Hematopoietic multipotent progenitor cell (in vitro differentiated cells): Measurements from ENCODE around the gene ZNF219. TPM values are rescaled to one million over a fixed set of nuclear protein-coding genes. Genes with fewer than 3 reads are reported as not detected.

Experiments
- DNase-seq, 3 donors: peaks; one replicate each; pipeline ENCODE4 v3.0.0-alpha.2; 2011 to 2015; ENCODE audit warnings: low read depth in 2 of 3, low spot score in 2 of 3
- total RNA-seq: library from RNA; depleted of rRNA; stranded (reverse); fragments of >200 nt; gene quantifications from one replicate; pipeline ENCODE4 v1.2.3, GENCODE V29; 2012

The ZNF219 gene
- total RNA-seq, 1 donor: 31.2 TPM

DNA sequence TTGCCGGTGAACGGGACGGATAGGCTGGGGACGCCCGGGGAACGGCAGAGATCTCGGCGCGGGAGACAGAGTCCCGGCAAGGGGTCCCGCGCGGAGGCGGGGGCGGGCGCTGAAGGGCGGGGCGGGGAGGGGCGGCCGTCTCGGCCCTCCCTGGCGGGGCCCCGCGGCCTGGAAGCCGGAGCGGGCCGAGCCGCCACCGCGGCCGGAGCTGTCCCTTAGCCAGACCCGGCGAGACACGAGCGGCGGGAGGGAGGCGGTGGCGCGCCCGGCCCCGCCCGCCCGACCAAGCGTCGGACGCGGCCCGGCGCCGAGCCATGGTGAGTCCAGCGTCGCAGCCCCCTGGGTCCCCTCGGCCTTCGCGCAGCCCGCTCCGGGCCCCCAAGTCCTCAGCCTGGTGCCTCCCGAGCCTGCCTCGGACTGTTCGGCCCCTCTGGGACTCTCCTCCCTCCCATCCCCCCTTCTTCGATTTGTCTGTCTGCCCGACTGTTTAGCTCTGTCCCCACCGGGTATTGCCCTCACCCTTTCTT lies 28.3 kb downstream of the ZNF219 start, which contains the start of gene ARHGEF40:
ARHGEF40 (plus strand) TSS at position 222 of the 527 bp plus-strand sequence; CDS start at position 315, 93 bp downstream.
- no peak for DNase-seq

DNA sequence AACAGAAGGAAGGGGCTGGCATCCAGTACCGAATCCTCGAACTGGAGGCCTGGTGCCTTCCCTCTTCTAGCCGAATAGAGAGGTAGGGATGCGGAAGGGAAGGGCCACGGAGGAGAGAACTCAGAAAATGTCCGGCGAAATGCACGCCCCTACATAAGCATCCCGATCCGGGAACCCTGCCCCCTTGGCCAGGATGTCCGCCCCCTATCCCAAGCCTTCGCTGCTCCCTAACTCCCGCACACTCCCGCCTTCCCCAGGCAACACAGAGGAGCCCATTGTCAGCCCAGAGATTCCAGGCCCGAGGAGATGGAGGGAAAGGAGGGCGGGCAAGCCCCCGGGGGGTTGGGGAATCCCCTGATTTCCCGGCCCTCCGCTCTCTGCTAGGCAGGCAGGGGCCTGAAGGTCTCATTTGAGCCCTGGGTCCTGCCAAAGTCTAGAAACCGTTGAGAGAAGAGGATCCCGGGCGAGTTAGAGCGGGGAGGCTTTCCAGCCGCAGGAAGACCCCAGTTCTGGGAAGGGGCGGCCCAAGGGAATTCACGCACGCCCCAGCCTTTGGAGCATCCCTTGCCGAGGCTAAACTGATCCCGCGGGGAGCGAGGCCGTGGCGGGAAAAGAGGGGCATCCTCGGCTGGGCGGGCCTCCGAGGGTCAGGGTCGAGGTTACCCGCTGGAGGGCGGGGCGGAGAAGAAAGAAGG lies 28.9 kb downstream of the ZNF219 start:
- DNase-seq: no peak

GRCh38 chr14:21068521-21069387 lies 29.7 kb downstream of the ZNF219 start:
- peak in 2 of 3 donors; percentile 77 to 88 for DNase-seq

GRCh38 chr14:21066882-21067502 lies 31.5 kb downstream of the ZNF219 start:
- peak in 1 of 3 donors; percentile 39 for DNase-seq

DNA sequence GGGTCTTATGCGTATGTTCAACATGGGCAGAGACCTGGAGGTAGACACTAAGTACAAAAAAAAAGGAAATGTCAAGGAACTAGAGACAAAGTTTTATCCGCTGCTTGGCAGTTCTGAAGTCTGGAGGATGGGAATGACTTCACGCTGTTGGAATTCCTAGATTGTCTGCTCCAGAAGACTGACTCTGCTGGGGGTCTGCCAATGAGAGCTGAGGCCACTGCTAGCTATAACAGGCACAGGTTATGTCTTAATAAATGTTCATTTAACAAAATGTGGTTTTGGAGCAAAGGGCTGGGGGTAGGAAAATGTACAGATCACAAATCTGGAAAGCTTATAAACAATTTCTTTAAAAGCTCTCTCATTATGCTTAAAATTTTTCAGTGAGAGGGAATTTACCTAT lies 35.0 kb downstream of the ZNF219 start:
- no peak for DNase-seq

GRCh38 chr14:21061347-21061668 lies 37.1 kb downstream of the ZNF219 start:
- DNase-seq: no peak

DNA sequence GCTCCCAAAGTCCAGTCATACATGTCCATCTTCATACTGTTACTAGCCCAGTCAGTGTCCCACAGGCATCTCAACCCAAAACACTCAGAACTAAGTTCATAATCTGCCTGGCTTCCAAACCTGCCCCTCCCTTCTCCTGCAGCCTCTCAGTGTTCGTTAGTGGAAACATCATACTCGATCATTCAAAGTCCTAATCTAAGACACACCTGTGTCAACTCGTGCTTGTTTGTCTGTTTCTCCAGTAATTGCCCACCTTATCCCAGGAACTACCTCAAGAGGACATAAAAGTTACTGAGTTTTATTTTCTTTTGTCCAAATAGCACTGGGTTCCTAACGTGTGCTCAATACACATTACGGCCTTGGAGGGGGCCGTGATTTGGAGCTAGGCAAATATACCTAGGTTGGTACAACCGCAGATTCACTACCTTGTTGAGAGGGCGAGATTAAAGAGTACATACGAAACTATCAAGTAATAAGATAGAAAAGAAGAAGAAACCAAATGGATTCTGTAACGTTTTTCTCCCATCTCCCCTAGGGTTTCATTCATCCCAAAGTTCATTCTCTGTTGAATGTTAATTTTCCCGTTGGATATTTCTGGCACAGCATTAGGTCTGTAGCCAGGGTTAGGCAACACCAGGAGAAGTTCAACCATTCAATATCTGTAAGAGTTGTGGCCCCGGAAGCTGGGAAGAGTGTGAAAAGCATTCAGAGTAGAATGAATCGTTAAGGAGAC lies 37.7 kb downstream of the ZNF219 start:
- no peak for DNase-seq

- DNase-seq: no peak
Observed at GRCh38 chr14:21059842-21060613, 38.4 kb downstream of the ZNF219 start.

DNA sequence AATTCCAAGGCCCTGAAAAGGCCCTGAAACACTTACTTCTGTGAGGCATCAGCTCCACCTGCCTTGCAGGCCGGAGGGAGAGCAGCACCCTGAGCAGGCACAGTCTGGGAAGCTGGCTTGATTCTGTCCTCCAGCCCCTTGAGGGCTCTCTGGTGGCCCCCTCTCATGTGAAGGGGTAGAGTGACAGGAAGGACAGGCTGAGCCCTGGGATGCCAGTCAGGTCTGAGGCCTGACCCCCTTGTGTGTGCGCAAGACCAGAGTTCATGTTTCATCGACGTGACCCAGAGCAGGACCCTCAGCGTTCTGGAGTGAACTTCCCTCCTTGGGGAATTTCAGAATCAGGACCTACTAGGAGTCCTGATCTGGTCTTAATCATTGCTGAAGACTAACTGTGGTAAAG lies 39.6 kb downstream of the ZNF219 start:
- DNase-seq: no peak

DNA sequence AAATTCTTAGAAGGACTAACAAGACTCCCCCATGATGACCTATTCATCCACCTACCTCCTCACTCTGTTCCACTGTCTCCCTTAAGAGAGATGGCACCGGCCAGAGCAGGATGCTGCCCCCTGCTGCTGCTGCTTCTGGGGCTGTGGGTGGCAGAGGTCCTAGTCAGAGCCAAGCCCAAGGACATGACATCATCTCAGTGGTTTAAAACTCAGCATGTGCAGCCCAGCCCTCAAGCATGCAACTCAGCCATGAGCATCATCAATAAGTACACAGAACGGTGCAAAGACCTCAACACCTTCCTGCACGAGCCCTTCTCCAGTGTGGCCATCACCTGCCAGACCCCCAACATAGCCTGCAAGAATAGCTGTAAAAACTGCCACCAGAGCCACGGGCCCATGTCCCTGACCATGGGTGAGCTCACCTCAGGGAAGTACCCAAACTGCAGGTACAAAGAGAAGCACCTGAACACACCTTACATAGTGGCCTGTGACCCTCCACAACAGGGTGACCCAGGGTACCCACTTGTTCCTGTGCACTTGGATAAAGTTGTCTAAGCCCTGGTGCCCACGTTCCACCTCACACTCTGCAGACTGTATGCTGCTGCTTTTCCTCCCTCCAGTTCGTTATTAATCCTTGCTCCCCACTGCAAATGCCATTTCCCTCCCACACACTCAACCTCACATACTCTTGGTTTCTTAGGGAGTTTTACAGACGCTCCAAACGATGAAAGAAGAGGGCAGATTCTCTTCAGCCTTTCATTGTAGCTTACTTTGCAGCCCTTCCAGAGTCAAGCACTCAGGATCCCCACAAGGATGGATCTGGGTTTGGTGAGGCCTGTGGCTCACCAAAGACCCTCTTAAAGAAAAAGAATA lies 40.4 kb downstream of the ZNF219 start, which contains the start of gene RNASE8:
RNASE8 (plus strand) TSS at position 20 of the 873 bp plus-strand sequence; CDS start at position 91, 71 bp downstream.
- DNase-seq: peak in 1 of 3 donors; percentile 31

- DNase-seq: no peak
Observed at GRCh38 chr14:21056520-21057163, 41.8 kb downstream of the ZNF219 start.

- no peak for DNase-seq
Observed at GRCh38 chr14:21055432-21056117, 42.9 kb downstream of the ZNF219 start.

GRCh38 chr14:21054768-21055145 lies 43.7 kb downstream of the ZNF219 start:
- no peak for DNase-seq

DNA sequence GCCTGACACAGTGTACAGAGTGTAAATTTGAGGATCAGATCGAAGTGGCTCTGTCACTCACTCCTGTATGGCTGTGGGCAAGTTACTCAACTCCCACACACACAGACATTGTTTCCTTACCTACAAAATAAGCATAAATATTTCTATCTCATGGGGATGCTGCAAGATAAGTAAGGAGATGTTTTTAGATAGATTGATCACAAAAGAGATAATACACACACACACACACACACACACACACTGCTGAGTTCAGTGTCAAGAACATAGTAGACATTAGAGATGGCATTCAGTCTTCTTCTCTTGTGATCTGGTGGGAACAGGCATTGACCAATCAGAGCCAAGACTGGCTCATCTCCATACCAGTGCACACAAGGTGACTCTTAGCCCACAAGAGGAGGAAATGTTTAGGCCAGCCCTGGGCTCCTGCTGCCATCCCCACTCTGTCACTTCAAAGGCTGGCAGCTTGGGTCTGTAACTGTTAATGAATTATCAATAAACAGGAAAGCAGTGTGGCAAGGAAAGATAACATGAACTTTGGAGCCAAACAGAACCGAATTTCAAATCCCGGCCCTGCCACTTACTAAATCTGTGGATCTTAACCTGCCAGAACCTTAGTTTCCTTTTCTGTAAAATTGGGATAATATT lies 44.2 kb downstream of the ZNF219 start:
- DNase-seq: no peak

GRCh38 chr14:21053184-21054122 lies 45.0 kb downstream of the ZNF219 start:
- no peak for DNase-seq

- no peak for DNase-seq
Observed at GRCh38 chr14:21050597-21050996, 47.9 kb downstream of the ZNF219 start.
